Measurements from ENCODE around the gene PTPRM.

DNA sequence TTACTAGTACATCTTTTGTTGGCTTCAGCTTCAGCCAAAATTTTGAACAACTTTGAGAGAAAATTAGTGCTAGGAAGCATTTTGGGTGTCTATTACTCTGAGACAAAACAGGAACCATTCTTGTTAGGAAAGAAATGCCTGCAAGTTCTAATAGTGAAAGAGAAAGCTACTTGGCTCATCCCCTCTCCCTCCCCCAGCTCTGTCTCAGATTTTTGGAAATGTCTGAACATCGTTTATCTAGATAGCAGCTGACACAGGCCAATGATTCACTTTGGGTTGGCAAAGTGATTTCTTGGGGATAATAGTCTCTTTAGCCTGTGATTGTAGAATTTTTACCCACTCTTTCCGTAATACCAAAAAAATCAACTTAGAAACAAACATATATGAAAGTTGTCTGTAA, 42.3 kb upstream of the PTPRM start:
- TF ChIP-seq, protein P1, sequence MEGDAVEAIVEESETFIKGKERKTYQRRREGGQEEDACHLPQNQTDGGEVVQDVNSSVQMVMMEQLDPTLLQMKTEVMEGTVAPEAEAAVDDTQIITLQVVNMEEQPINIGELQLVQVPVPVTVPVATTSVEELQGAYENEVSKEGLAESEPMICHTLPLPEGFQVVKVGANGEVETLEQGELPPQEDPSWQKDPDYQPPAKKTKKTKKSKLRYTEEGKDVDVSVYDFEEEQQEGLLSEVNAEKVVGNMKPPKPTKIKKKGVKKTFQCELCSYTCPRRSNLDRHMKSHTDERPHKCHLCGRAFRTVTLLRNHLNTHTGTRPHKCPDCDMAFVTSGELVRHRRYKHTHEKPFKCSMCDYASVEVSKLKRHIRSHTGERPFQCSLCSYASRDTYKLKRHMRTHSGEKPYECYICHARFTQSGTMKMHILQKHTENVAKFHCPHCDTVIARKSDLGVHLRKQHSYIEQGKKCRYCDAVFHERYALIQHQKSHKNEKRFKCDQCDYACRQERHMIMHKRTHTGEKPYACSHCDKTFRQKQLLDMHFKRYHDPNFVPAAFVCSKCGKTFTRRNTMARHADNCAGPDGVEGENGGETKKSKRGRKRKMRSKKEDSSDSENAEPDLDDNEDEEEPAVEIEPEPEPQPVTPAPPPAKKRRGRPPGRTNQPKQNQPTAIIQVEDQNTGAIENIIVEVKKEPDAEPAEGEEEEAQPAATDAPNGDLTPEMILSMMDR (optimal IDR thresholded peaks at IDR 0.05 in 1 of 3, IDR thresholded peaks at IDR 0.05 in 1 of 3, conservative IDR thresholded peaks at IDR 0.05 in 1 of 3; ENCODE audit: extremely low read depth in 1 of 3, insufficient read depth in 2 of 3, low read length in 3 of 3) = no peak
- no peak for TF ChIP-seq EZH2 (IDR thresholded peaks at IDR 0.05; ENCODE audit: low read length)
